ENCODE results near the gene MTPN.

MTPN gene

DNA sequence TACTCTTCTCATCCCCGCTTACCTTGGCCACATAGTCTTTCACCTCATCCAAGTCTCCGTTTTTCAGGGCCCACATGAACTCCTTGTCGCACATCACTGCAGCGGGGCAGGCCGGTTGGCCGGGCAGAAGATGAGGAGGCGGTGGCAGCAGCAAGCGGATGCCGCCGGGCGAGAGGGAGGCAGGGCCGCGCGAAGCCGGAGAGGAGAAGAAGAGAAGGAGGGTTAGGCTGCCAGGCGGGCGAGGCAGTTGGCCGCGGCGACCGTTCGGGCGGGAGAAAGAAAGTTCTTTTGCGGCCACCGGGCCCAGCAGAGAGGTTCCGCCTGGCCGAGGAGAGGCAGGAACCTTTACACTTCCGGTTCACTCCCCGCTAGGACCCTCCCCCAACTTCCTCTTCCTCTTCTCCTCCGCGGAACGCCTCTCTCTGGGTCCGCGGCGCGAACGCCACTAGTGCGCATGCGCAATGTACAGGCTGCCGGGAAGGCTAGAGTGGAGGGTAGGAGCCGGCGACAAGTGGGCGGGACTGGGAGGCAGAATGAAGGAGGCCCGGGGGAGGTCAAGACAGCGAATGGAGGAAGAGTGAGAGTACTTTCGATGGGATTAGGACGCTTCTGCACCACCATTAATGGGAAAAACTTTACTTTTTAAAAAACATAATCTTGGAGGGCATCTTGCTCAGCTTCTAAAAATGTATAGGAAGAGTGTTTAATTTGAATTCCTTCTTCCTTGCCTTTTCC, at the start of gene MTPN:
TSS of gene MTPN (minus strand) at position 353 of the 735 bp plus-strand sequence. CDS start at position 94, 259 bp downstream.
- TF ChIP-seq CTCF (IDR thresholded peaks at IDR 0.05; ENCODE audit: control extremely low read depth, extremely low read depth, low read depth, missing control alignments), result no peak
- CTCF ChIA-PET, result no interaction called here
- POLR2A ChIA-PET, result interaction anchor here (0.5 kb wide), 1 partner anchor 1581 kb away, joined by 4 read pairs; no protein-coding TSS in a partner anchor
- peak; percentile 90 for DNase-seq (ENCODE audit: extremely low spot score)

GRCh38 chr7:136026209-136026608, 49.0 kb upstream of the MTPN start:
- no peak for TF ChIP-seq CTCF (IDR thresholded peaks at IDR 0.05; ENCODE audit: control extremely low read depth, extremely low read depth, low read depth, missing control alignments)
- ChIA-PET POLR2A (no interaction called here), CTCF (interaction anchor here (1.2 kb wide), 1 partner anchor 10 kb away, joined by 3 read pairs; no protein-coding TSS in a partner anchor)
- DNase-seq (ENCODE audit: extremely low spot score), result no peak

- CTCF ChIA-PET, result interaction anchor here (1.2 to 2.0 kb wide), 5 partner anchors 8 to 351 kb away, joined by 3 to 6 read pairs (median 5); no protein-coding TSS in a partner anchor
- POLR2A ChIA-PET, result no interaction called here
These were observed 46.1 kb upstream of the MTPN start for GRCh38 chr7:136023134-136023869.

DNA sequence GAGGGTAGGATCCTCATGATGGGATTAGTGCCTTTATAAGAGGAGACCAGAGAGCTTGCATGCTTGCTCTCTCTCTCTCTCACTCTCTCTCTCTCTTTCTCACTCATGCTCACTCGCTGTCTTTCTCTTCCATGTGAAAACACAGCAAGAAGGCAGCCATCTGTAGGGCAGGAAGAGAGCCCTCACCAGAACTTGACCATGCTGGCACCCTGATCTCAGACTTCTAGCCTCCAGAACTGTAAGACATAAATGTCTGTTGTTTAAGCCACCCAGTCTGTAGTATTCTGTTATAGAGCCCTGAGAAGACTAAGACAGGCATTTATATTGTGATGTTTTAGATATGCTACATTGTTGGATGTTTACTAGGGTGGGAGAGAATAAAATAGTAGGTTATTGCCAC, 43.4 kb upstream of the MTPN start:
- no peak for DNase-seq (ENCODE audit: extremely low spot score)
- POLR2A ChIA-PET, result no interaction called here
- CTCF ChIA-PET, result no interaction called here
- TF ChIP-seq CTCF (IDR thresholded peaks at IDR 0.05; ENCODE audit: control extremely low read depth, extremely low read depth, low read depth, missing control alignments), result no peak

More at GRCh38 chr7:136023134-136023869, 46.1 kb upstream of the MTPN start:
- DNase-seq (ENCODE audit: extremely low spot score), result no peak
- no peak for TF ChIP-seq CTCF (IDR thresholded peaks at IDR 0.05; ENCODE audit: control extremely low read depth, extremely low read depth, low read depth, missing control alignments)

- no peak for DNase-seq (ENCODE audit: extremely low spot score)
- ChIA-PET CTCF (interaction anchor here (0.8 to 2.6 kb wide), 2 partner anchors 9 to 217 kb away, joined by 4 to 10 read pairs; no protein-coding TSS in a partner anchor), POLR2A (no interaction called here)
- no peak for TF ChIP-seq CTCF (IDR thresholded peaks at IDR 0.05; ENCODE audit: control extremely low read depth, extremely low read depth, low read depth, missing control alignments)
These were observed 40.9 kb upstream of the MTPN start for GRCh38 chr7:136018104-136018503.

- no peak for TF ChIP-seq CTCF (IDR thresholded peaks at IDR 0.05; ENCODE audit: control extremely low read depth, extremely low read depth, low read depth, missing control alignments)
- POLR2A ChIA-PET, result no interaction called here
- no peak for DNase-seq (ENCODE audit: extremely low spot score)
- CTCF ChIA-PET, result interaction anchor here (1.2 to 1.6 kb wide), 3 partner anchors 9 to 344 kb away, joined by 3 read pairs; no protein-coding TSS in a partner anchor
These were observed 39.7 kb upstream of the MTPN start for GRCh38 chr7:136016649-136017395.
